Measurements from ENCODE around the gene VASH2.

GRCh38 chr1:212959266-212960220 is 9.2 kb downstream of the VASH2 start:
- TF ChIP-seq CTCF (IDR thresholded peaks at IDR 0.05 in 8 of 11, conservative IDR thresholded peaks at IDR 0.05 in 3 of 11) = no peak
- TF ChIP-seq POLR2AphosphoS5 (IDR thresholded peaks at IDR 0.05) = no peak

Data from spleen (tissue), 7 donors.